Pancreas (tissue), 10 donors: ENCODE data around the gene RNF145. TPM values are rescaled to one million over a fixed set of nuclear protein-coding genes. Genes with fewer than 3 reads are reported as not detected.
"Not testable (repeated sequence)": the region's sequence is repeated elsewhere in the genome, so short reads cannot be mapped to it uniquely, and the experiment has no call there.

Experiments
- ATAC-seq, 4 donors: fragments of 200-7000 bp; cut with Tn5 transposase; one replicate each; pipeline versions ENCODE4 v1.8.0 to v1.9.1; 2020; ENCODE audit warnings: mild to moderate bottlenecking in 4 of 4, moderate library complexity in 4 of 4
- DNase-seq, 6 donors: peaks; one replicate each; pipeline ENCODE4 v3.0.0-alpha.2; 2020
- FAIRE-seq: peaks from 2 replicates; lab custom pipeline; 2012; peaks lifted over from hg19 to GRCh38; lab: Jason Lieb, UNC
- H3K27ac ChIP-seq, 4 donors: fragments of 200-600 bp; sonication (generic); 1 replicate in 3 of 4; 2 replicates in 1 of 4; pipeline versions ENCODE4 v1.5.0 to v1.8.0; 2020
- H3K27me3 ChIP-seq, 4 donors: fragments of 200-600 bp; one replicate each; pipeline ENCODE4 v1.8.0; 2021
- H3K36me3 ChIP-seq, 3 donors: fragments of 200-600 bp; sonication (generic) in 1 of 3; one replicate each; pipeline versions ENCODE4 v1.5.0 to v1.8.0; 2020 to 2021
- H3K4me1 ChIP-seq, 3 donors: fragments of 200-600 bp; one replicate each; pipeline ENCODE4 v1.8.0; 2021
- H3K4me3 ChIP-seq, 4 donors: fragments of 200-600 bp; sonication (generic) in 2 of 4; one replicate each; pipeline versions ENCODE4 v1.5.0 to v1.8.0; 2020 to 2021
- H3K9me3 ChIP-seq, 4 donors: fragments of 200-600 bp; one replicate each; pipeline ENCODE4 v1.8.0; 2021
- CTCF ChIP-seq, 4 donors: fragments of 200-600 bp; sonication (generic) in 3 of 4; IDR thresholded peaks; one replicate each; pipeline versions ENCODE4 v1.5.0 to v1.8.0; 2021; ENCODE audit warnings: antibody characterized with exemption in 4 of 4
- WGBS, 2 donors: extraction: QIAGEN DNeasy Blood & Tissue Kit; methylation state at CpG; one replicate each; pipeline ENCODE4 v1.1.7; 2013; 5-methylcytosine and 5-hydroxymethylcytosine counted together
- intact Hi-C, 3 donors: fragments of 100-400 bp; cut with DNase I; formaldehyde crosslinking; loops; one replicate each; pipeline versions ENCODE4 v1.11.1 to v1.14.2; 2022
- polyA plus RNA-seq, 2 donors: library from polyadenylated mRNA; stranded (reverse); fragments of 200-250 nt; gene quantifications; one replicate each; pipeline ENCODE4 v1.2.3, GENCODE V29; 2013
- total RNA-seq, 6 donors: library from RNA; stranded (reverse); fragmentation: NEBNext Ultra II Directional in 4 of 6; extraction: Animal tissue kit (Norgen Biotek cat#: 25700) in 4 of 6; gene quantifications; one replicate each; pipeline versions ENCODE4 v1.2.1 to v1.2.4, GENCODE V29; 2021 to 2023
- donor health status: healthy with polysubstance abuse.
- donor health status: DM: no; HTN: no; CAD: no; lungs with moderate emphysema.
- donor health status: DM: no; HTN: no; CAD: no.
- donor health status: control.
- donor health status: control.
- donor health status: Bipolar disorder and iron deficiency.
- donor health status: DM: yes; HTN: yes; CAD: no.
- donor health status: DM: no; HTN: no; CAD: no.
- donor health status: DM: no; HTN: no; CAD: no.
- donor health status: DM: yes; HTN: yes; CAD: no.

The RNF145 gene
- total and polyA plus RNA-seq, 8 donors = 6.9 to 33.6 (median 14.5) TPM

- H3K36me3 ChIP-seq = no peaks in the 10 kb centered on the region
- WGBS, 2 donors = 64 to 79% methylated on average over 3 of the region's 3 CpGs
- FAIRE-seq (no peak), ATAC-seq (no peak), DNase-seq (no peak)
- H3K4me1 ChIP-seq = no peaks in the 10 kb centered on the region
- peaks cover 0 to 3% (median 0%) of the 10 kb centered on the region in 4 donors for H3K27me3 ChIP-seq
- intact Hi-C loops = no loop called here
- no peak overlapping the region for H3K27ac ChIP-seq
- H3K4me3 ChIP-seq = no peak overlapping the region
- no peak for TF ChIP-seq CTCF (IDR thresholded peaks at IDR 0.05)
- no peaks in the 10 kb centered on the region for H3K9me3 ChIP-seq
Observed at GRCh38 chr5:159121061-159121460, 88.3 kb downstream of the RNF145 start.

GRCh38 chr5:159120446-159120845 lies 88.9 kb downstream of the RNF145 start:
- no peak overlapping the region for H3K27ac ChIP-seq
- H3K27me3 ChIP-seq = peaks cover 0 to 3% (median 0%) of the 10 kb centered on the region in 4 donors
- WGBS, 2 donors = 55 to 61% methylated on average over 4 of the region's 4 CpGs
- no peak for ATAC-seq
- no peak overlapping the region for H3K4me3 ChIP-seq
- intact Hi-C loops = no loop called here
- H3K36me3 ChIP-seq = no peaks in the 10 kb centered on the region
- FAIRE-seq = no peak
- no peak for DNase-seq
- TF ChIP-seq CTCF (IDR thresholded peaks at IDR 0.05) = no peak
- no peaks in the 10 kb centered on the region for H3K4me1 ChIP-seq
- no peaks in the 10 kb centered on the region for H3K9me3 ChIP-seq

- H3K36me3 ChIP-seq, H3K27me3 ChIP-seq, ATAC-seq, H3K4me1 ChIP-seq, H3K4me3 ChIP-seq, FAIRE-seq, intact Hi-C loops, DNase-seq, H3K9me3 ChIP-seq, H3K27ac ChIP-seq: not testable (repeated sequence)
- WGBS, 2 donors = 66 to 72% methylated on average over 4 of the region's 4 CpGs
Observed at GRCh38 chr5:159119842-159120241, 89.5 kb downstream of the RNF145 start.

- H3K36me3 ChIP-seq, H3K4me1 ChIP-seq, intact Hi-C loops, ATAC-seq, H3K9me3 ChIP-seq, H3K4me3 ChIP-seq, H3K27me3 ChIP-seq, FAIRE-seq, H3K27ac ChIP-seq: not testable (repeated sequence)
- 90 to 93% methylated on average over 35 to 39 of the region's 39 CpGs for WGBS, 2 donors
- DNase-seq = peak in 2 of 6 donors; percentile 21 to 51
Observed at GRCh38 chr5:159118958-159119659, 90.2 kb downstream of the RNF145 start.

- no peak for TF ChIP-seq CTCF (IDR thresholded peaks at IDR 0.05)
- no peak for DNase-seq
- intact Hi-C loops = no loop called here
- H3K36me3 ChIP-seq = no peaks in the 10 kb centered on the region
- ATAC-seq = no peak
- H3K27ac ChIP-seq = no peak overlapping the region
- H3K9me3 ChIP-seq = no peaks in the 10 kb centered on the region
- H3K4me1 ChIP-seq = no peaks in the 10 kb centered on the region
- no peaks in the 10 kb centered on the region for H3K27me3 ChIP-seq
- FAIRE-seq = no peak
- H3K4me3 ChIP-seq = no peak overlapping the region
Observed at GRCh38 chr5:159113405-159113804, 95.9 kb downstream of the RNF145 start.

GRCh38 chr5:159112436-159112835 lies 96.9 kb downstream of the RNF145 start:
- ATAC-seq (no peak), FAIRE-seq (no peak), DNase-seq (no peak)
- H3K27me3 ChIP-seq = peaks cover 0 to 1% (median 0%) of the 10 kb centered on the region in 4 donors
- no peaks in the 10 kb centered on the region for H3K36me3 ChIP-seq
- H3K4me3 ChIP-seq = no peak overlapping the region
- no peak overlapping the region for H3K27ac ChIP-seq
- intact Hi-C loops = no loop called here
- H3K4me1 ChIP-seq = no peaks in the 10 kb centered on the region
- no peaks in the 10 kb centered on the region for H3K9me3 ChIP-seq
- 67 to 88% methylated on average over 2 of the region's 2 CpGs for WGBS, 2 donors
- no peak for TF ChIP-seq CTCF (IDR thresholded peaks at IDR 0.05)
